ENCODE results near the gene PAX3.
A peak's percentile ranks its signal among the peaks of the same experiment; 100 is the strongest.

PAX3 gene

DNA sequence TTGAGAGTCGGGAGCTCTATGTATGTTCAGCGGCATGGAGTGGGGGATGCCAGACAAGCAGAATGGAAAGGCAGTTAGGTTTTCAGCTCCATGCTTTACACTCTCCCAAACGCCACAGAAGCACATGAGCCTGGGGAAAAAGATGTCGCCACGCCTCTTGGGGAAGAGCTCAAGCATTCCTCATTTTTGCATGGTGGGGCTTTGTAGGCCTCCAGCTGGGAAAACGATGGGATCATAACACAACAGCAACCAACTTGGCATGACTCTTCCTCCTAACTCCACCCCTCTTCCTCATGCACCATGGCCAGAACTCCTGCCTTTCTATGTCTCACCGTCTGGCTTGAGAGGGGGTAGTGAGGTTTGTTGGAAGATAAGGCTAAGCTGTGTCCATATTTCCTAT is 102.6 kb downstream of the PAX3 start:
- H3K4me3 ChIP-seq (ENCODE audit: low read depth, low read length) = no peak overlapping the region
- peak; percentile 84 for DNase-seq (ENCODE audit: low read depth)
- TF ChIP-seq, protein P1, sequence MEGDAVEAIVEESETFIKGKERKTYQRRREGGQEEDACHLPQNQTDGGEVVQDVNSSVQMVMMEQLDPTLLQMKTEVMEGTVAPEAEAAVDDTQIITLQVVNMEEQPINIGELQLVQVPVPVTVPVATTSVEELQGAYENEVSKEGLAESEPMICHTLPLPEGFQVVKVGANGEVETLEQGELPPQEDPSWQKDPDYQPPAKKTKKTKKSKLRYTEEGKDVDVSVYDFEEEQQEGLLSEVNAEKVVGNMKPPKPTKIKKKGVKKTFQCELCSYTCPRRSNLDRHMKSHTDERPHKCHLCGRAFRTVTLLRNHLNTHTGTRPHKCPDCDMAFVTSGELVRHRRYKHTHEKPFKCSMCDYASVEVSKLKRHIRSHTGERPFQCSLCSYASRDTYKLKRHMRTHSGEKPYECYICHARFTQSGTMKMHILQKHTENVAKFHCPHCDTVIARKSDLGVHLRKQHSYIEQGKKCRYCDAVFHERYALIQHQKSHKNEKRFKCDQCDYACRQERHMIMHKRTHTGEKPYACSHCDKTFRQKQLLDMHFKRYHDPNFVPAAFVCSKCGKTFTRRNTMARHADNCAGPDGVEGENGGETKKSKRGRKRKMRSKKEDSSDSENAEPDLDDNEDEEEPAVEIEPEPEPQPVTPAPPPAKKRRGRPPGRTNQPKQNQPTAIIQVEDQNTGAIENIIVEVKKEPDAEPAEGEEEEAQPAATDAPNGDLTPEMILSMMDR (IDR thresholded peaks at IDR 0.05; ENCODE audit: low read depth, low read length, missing control alignments) = no peak
- in situ Hi-C loops (cut with HindIII; ENCODE audit: low sequenced_read_pairs) = no loop called here

DNA sequence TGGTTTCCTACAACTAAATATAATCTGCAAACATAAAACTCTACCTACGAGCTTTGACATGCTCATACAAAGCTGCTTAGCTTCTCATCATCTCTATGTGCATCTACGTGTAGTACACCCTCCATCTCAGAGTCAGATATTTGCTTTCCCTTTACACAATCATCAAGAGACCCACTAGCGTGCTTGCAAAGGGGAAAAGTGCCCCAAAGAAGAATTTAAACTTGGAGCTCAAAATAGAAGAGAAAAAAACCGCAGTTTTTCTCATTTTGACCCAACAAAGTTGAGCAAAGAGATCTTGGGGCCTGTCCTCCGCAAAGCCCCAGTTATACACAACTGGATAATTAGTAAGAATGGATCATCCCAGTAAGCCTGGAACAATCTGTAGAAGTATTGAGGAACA is 104.1 kb downstream of the PAX3 start:
- no peak overlapping the region for H3K4me3 ChIP-seq (ENCODE audit: low read depth, low read length)
- in situ Hi-C loops (cut with HindIII; ENCODE audit: low sequenced_read_pairs) = no loop called here
- TF ChIP-seq, protein P1 (IDR thresholded peaks at IDR 0.05; ENCODE audit: low read depth, low read length, missing control alignments) = no peak
- DNase-seq (ENCODE audit: low read depth) = no peak

DNA sequence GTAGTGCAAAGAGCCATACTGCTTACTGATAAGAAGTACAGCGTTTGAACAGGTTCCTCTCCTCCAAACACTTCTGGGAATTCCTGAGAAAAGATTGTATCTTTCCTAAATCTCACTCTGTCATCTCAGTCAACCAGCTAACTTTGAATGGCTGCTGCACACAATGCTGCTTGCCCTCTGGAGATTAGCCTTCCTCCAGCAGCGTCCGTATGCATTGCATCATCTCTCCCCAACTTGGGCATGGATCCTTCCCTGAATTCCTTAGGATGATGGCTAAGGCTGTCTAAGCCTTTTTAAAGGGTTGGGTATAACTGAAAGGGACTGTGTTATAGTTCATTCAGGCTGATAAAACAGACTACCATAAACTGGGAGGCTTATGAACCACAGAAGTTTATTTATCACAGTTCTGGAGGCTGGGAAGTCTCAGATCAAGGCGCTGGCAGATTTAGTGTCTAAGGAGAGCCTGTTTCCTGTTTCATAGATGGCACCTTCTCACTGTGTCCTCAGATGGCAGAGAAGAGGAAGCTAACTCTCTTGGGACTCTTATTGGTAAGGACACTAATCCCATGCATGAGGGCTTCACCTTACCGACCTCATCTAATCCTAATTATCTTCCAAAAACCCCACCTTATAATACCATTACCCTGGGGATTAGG is 105.3 kb downstream of the PAX3 start:
- in situ Hi-C loops (cut with HindIII; ENCODE audit: low sequenced_read_pairs) = no loop called here
- no peak overlapping the region for H3K4me3 ChIP-seq (ENCODE audit: low read depth, low read length)
- DNase-seq (ENCODE audit: low read depth) = no peak
- TF ChIP-seq, protein P1 (IDR thresholded peaks at IDR 0.05; ENCODE audit: low read depth, low read length, missing control alignments) = no peak

DNA sequence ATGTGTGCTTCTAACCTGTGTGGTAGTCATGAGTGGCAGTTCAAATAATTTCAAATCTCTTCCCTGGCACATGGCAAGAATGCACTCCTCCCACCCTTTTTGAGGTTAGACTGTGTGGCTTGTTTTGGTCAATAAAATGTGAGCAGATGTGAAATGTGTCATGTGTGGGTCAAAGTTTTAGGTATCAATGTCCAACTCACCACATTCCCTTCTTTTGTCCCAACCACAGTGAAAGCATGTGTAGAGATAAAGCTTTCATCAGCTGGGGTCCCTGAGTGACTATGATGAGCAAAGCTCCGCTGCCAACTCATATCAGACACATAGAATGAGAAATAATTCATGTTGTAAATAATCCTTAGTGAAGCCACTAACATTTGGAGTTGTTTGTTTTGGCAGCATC is 118.2 kb downstream of the PAX3 start:
- no peak overlapping the region for H3K4me3 ChIP-seq (ENCODE audit: low read depth, low read length)
- in situ Hi-C loops (cut with HindIII; ENCODE audit: low sequenced_read_pairs) = no loop called here
- TF ChIP-seq, protein P1 (IDR thresholded peaks at IDR 0.05; ENCODE audit: low read depth, low read length, missing control alignments) = no peak
- DNase-seq (ENCODE audit: low read depth) = no peak

DNA sequence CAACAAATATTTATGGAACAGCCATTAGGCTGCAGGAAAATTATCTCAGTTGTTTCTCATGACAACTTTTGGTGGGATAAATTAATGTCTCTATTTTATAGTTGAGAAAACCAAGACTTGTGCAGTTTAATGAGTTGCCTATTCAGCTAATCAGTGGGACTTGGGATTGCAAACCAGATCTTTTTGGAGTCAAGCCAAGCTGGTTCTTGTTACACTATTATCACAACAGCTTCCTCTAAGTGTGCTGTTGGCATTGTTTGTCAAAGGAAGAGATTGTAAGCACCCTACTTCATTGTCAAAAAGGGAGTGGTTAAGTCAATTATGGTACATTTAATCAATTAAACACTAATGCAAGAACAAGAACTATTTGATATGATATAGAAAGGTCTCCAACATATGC is 119.2 kb downstream of the PAX3 start:
- no peak overlapping the region for H3K4me3 ChIP-seq (ENCODE audit: low read depth, low read length)
- TF ChIP-seq, protein P1 (IDR thresholded peaks at IDR 0.05; ENCODE audit: low read depth, low read length, missing control alignments) = no peak
- no peak for DNase-seq (ENCODE audit: low read depth)
- in situ Hi-C loops (cut with HindIII; ENCODE audit: low sequenced_read_pairs) = no loop called here

DNA sequence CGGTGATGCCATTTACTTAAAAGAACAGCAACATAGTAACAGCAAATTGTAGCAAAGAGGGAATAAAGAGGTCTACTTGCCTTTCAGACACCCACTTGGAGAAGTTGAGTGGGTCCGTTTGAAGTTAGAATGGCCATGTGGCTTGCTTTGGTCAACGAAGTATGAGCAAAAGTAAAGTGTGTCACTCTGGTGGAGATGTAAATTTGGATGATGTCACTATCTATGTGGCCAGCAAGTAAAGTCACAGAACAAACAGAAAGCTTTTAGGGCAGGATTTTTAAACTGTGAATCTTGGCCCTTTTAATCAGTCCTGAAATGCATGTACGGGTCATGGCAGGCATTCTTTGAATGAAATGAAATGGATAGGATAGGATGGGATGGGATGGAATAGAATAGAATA is 120.3 kb downstream of the PAX3 start:
- TF ChIP-seq, protein P1 (IDR thresholded peaks at IDR 0.05; ENCODE audit: low read depth, low read length, missing control alignments) = no peak
- DNase-seq (ENCODE audit: low read depth) = no peak
- H3K4me3 ChIP-seq (ENCODE audit: low read depth, low read length) = no peak overlapping the region
- in situ Hi-C loops (cut with HindIII; ENCODE audit: low sequenced_read_pairs) = no loop called here

Measured in astrocyte of the cerebellum (primary cell).